Calu3 (cell line): ENCODE measurements around the gene RBM4B. TPM values are rescaled to one million over a fixed set of nuclear protein-coding genes. Genes with fewer than 3 reads are reported as not detected.

Source experiments
- BruUV-seq: library from RNA; stranded (reverse); fragments of 400-500 nt; replicated peaks from 2 replicates; lab custom pipeline; 2021; lab: Mats Ljungman, UMichigan
- CTCF ChIA-PET: fragments of 300-600 bp; sonication (Branson Sonifier 250); formaldehyde crosslinking; loops from one replicate; lab custom pipeline; 2022; ENCODE audit warnings: antibody characterized with exemption; lab: Charles Lee
- DNase-seq: peaks from one replicate; pipeline ENCODE4 v3.0.0; 2022
- H3K27ac Mint-ChIP-seq: one replicate; pipeline ENCODE4 v1.8.0; 2022; ENCODE audit warnings: mixed read lengths; ENCODE audit not compliant: unreplicated experiment
- H3K27me3 Mint-ChIP-seq: one replicate; pipeline ENCODE4 v1.8.0; 2022; ENCODE audit warnings: mixed read lengths; ENCODE audit not compliant: unreplicated experiment
- H3K36me3 Mint-ChIP-seq: one replicate; pipeline ENCODE4 v1.8.0; 2022; ENCODE audit warnings: mild to moderate bottlenecking, moderate library complexity, mixed read lengths; ENCODE audit not compliant: insufficient read depth, unreplicated experiment
- H3K4me1 Mint-ChIP-seq: one replicate; pipeline ENCODE4 v1.8.0; 2022; ENCODE audit warnings: mild to moderate bottlenecking, low read depth, mixed read lengths; ENCODE audit not compliant: unreplicated experiment
- H3K4me3 Mint-ChIP-seq: one replicate; pipeline ENCODE4 v1.8.0; 2022; ENCODE audit warnings: mild to moderate bottlenecking, low read depth, moderate library complexity, mixed read lengths; ENCODE audit not compliant: unreplicated experiment
- H3K9me3 Mint-ChIP-seq: one replicate; pipeline ENCODE4 v1.8.0; 2022; ENCODE audit warnings: low read depth, mixed read lengths; ENCODE audit not compliant: unreplicated experiment
- intact Hi-C: fragments of 100-400 bp; cut with micrococcal nuclease; formaldehyde crosslinking; loops from one replicate; pipeline ENCODE4 v1.10.0; 2022; ENCODE audit not compliant: unreplicated experiment
- total RNA-seq: library from RNA; stranded (reverse); gene quantifications from 2 replicates; pipeline ENCODE4 v1.2.3, GENCODE V29; 2022
- TF ChIP-seq, protein P1 (sequence below): fragments of 200-600 bp; IDR thresholded peaks from one replicate; pipeline ENCODE4 v1.8.0; 2022; ENCODE audit warnings: antibody characterized with exemption; ENCODE audit not compliant: unreplicated experiment

Gene RBM4B
- total RNA-seq, 1 experiment from 2014 or later, result 23.0 TPM

DNA sequence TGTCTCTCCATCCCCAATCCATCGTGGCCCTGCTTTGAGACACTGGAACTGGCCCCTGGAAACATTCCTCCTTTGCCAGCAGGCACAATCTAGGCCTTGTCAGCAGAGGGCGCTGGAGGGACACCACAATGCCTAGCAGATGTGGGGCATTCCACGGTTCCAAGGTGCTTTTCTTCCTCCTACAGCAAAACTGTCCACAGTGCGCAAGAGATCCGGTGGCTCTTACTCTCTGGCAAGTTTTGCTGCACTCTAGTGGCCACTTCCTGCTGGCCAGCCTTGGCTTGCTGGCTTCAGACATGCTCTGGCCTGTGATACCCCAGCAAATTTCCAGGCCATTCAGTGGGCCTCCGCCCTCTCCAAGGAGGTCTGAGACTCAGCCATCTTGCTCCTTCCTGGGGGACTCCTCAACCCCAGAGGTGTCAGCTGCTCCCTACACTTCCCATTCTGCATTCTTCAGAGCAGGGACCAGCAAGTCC is 17.1 kb upstream of the RBM4B start:
- Mint-ChIP-seq H3K36me3 (peaks cover 62% of the 10 kb centered on the region), H3K4me3 (no peak overlapping the region), H3K27ac (no peak overlapping the region), H3K9me3 (no peaks in the 10 kb centered on the region), H3K27me3 (no peaks in the 10 kb centered on the region), H3K4me1 (no peaks in the 10 kb centered on the region)
- TF ChIP-seq, protein P1, sequence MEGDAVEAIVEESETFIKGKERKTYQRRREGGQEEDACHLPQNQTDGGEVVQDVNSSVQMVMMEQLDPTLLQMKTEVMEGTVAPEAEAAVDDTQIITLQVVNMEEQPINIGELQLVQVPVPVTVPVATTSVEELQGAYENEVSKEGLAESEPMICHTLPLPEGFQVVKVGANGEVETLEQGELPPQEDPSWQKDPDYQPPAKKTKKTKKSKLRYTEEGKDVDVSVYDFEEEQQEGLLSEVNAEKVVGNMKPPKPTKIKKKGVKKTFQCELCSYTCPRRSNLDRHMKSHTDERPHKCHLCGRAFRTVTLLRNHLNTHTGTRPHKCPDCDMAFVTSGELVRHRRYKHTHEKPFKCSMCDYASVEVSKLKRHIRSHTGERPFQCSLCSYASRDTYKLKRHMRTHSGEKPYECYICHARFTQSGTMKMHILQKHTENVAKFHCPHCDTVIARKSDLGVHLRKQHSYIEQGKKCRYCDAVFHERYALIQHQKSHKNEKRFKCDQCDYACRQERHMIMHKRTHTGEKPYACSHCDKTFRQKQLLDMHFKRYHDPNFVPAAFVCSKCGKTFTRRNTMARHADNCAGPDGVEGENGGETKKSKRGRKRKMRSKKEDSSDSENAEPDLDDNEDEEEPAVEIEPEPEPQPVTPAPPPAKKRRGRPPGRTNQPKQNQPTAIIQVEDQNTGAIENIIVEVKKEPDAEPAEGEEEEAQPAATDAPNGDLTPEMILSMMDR, result peak; percentile 92
- intact Hi-C loops, result loop anchor here (1.0 kb wide), 1 partner anchor 140 kb away; no protein-coding TSS in a partner anchor
- DNase-seq, result peak; percentile 93
- BruUV-seq, result no TSS peak
- CTCF ChIA-PET, result no interaction called here

DNA sequence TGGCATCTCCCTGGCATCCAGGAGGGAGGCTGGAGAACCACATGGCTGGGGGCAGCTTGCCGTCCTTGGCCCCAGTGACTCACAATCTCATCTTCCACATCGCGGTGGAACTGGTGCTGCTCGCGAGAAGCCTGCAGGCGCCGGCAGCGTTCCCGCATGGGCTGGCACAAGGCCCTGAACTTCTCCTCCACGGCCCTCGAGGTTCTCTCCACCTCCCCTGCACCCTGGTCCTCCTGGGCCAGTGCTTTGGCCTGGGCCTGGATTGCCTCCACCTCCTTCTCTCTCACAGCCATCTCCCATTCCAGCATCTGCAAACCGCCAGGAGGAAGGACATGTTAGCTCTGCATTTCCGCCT is 16.3 kb upstream of the RBM4B start:
- Mint-ChIP-seq H3K4me3 (no peak overlapping the region), H3K9me3 (no peaks in the 10 kb centered on the region), H3K27ac (no peak overlapping the region), H3K27me3 (no peaks in the 10 kb centered on the region), H3K4me1 (no peaks in the 10 kb centered on the region), H3K36me3 (peaks cover 64% of the 10 kb centered on the region)
- intact Hi-C loops, result loop anchor here (1.0 kb wide), 1 partner anchor 140 kb away; no protein-coding TSS in a partner anchor
- no peak for DNase-seq
- no TSS peak for BruUV-seq
- CTCF ChIA-PET, result no interaction called here
- TF ChIP-seq, protein P1, result no peak

DNA sequence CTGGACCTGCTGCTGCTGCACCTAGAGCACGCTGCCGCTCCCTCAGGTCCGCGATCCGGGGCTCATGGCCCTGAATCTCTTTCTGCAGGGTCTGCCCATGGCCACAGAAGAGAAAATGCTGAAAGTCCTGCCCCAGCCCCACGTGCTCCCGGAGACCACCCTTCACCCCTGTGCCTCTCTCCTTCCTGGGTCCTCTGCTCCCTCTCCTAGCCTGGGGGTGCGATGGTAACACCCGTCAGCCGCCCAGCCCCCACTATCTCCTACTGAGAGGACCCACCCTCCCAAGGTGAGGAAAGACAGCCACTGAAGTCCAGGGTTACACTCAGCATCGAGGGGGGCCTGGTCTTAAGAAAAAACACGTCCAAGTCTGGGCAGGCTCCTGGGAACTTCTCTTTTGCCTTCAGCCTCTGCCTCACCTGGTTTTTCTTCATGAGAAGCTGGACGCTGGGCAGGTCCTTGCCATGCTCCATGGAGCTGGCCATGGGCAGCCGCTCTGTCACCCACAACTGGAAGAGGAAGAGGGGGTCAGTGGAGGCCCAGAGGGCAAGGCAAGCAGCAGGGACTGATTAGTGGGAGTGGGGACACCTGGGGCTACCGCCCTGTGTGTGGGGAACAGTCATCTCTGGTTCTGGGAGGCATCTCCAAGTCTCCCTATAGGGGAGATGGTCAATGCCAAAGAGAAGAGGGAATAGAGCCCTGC is 15.8 kb upstream of the RBM4B start:
- Mint-ChIP-seq H3K4me3 (no peak overlapping the region), H3K27ac (no peak overlapping the region), H3K9me3 (no peaks in the 10 kb centered on the region), H3K36me3 (peaks cover 63% of the 10 kb centered on the region), H3K27me3 (no peaks in the 10 kb centered on the region), H3K4me1 (no peaks in the 10 kb centered on the region)
- TF ChIP-seq, protein P1, result no peak
- BruUV-seq, result no TSS peak
- CTCF ChIA-PET, result no interaction called here
- DNase-seq, result no peak
- intact Hi-C loops, result loop anchor here (1.0 kb wide), 1 partner anchor 141 kb away; no protein-coding TSS in a partner anchor

DNA sequence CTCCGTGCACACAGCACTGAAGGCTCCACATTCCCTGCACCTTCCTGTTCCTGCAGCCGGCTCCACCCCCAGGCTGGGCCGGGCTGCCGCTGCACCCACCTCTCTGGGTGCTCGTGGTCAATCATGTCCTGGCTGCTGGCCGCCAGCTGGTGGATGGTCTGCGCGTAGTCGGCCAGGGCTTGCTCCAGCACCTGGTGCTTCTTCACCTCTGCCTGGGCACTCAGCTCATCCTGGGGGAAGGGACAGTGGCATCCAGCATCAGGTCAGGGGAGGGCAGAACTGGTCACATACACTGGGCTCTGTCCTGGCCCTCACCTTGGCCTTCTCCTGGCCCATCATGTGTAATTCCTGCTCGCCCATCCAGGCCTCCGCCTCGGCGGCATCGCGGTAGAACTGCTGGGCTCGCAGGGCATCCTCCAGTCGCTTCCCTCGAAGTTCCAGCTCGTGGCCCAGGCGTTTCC is 15.2 kb upstream of the RBM4B start:
- Mint-ChIP-seq H3K4me3 (no peak overlapping the region), H3K27me3 (no peaks in the 10 kb centered on the region), H3K9me3 (no peaks in the 10 kb centered on the region), H3K36me3 (peaks cover 61% of the 10 kb centered on the region), H3K27ac (no peak overlapping the region), H3K4me1 (no peaks in the 10 kb centered on the region)
- intact Hi-C loops, result no loop called here
- TF ChIP-seq, protein P1, result no peak
- CTCF ChIA-PET, result interaction anchor here (0.5 to 0.9 kb wide), 3 partner anchors 54 to 210 kb away, joined by 3 to 4 read pairs (median 3); no protein-coding TSS in a partner anchor
- BruUV-seq, result no TSS peak
- DNase-seq, result no peak
